ENCODE data around the gene NEUROD6. TPM values are rescaled to one million over a fixed set of nuclear protein-coding genes. Genes with fewer than 3 reads are reported as not detected.

The NEUROD6 gene
- total RNA-seq, 1 donor from 2014 or later, result not detected

- no peak for TF ChIP-seq CTCF (IDR thresholded peaks at IDR 0.05)
- no peaks in the 10 kb centered on the region for H3K9me3 Mint-ChIP-seq (ENCODE audit: unreplicated experiment)
- DNase-seq (ENCODE audit: extremely low spot score, unreplicated experiment), result no peak
- no peak overlapping the region for H3K27ac Mint-ChIP-seq (ENCODE audit: unreplicated experiment)
- no peaks in the 10 kb centered on the region for H3K4me1 Mint-ChIP-seq (ENCODE audit: unreplicated experiment)
- no peaks in the 10 kb centered on the region for H3K36me3 Mint-ChIP-seq (ENCODE audit: unreplicated experiment)
- H3K4me3 Mint-ChIP-seq (ENCODE audit: unreplicated experiment), result no peak overlapping the region
- H3K27me3 Mint-ChIP-seq (ENCODE audit: unreplicated experiment), result peaks cover 17% of the 10 kb centered on the region
These were observed 49.9 kb downstream of the NEUROD6 start for GRCh38 chr7:31290601-31291000.

Other genes with a start within 250 kb of the NEUROD6 start
- gene ITPRID1, start 173.4 kb upstream of the NEUROD6 start, total RNA-seq, result not detected in 2 replicates